Measurements from ENCODE around the gene SLC9A9. TPM values are rescaled to one million over a fixed set of nuclear protein-coding genes. Genes with fewer than 3 reads are reported as not detected.
A peak's percentile ranks its signal among the peaks of the same experiment; 100 is the strongest.

SLC9A9 gene
- total RNA-seq, 4 donors from 2014 or later = 2.1 to 40.4 (median 7.2) TPM

DNA sequence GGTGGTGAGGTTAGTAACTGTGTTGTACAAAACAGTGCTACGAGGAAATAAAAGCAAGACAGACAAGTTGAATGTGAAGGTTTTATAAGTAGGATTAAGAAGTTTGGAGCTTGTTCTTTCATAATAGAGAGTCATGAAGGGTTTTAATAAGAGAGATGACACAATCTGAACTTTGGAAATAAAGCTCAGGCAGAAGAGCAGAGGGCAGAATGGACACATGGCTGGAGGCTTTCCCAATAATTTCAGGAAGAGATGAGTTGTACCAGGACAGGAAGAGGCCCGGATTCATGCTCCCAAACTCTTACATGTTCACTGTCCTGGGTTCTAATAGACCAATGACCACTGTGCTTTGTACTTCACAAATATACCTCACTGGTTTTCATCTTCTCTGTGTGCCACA lies 194.8 kb downstream of the SLC9A9 start:
- TF ChIP-seq POLR2A (IDR thresholded peaks at IDR 0.05) = no peak
- TF ChIP-seq, protein P1, sequence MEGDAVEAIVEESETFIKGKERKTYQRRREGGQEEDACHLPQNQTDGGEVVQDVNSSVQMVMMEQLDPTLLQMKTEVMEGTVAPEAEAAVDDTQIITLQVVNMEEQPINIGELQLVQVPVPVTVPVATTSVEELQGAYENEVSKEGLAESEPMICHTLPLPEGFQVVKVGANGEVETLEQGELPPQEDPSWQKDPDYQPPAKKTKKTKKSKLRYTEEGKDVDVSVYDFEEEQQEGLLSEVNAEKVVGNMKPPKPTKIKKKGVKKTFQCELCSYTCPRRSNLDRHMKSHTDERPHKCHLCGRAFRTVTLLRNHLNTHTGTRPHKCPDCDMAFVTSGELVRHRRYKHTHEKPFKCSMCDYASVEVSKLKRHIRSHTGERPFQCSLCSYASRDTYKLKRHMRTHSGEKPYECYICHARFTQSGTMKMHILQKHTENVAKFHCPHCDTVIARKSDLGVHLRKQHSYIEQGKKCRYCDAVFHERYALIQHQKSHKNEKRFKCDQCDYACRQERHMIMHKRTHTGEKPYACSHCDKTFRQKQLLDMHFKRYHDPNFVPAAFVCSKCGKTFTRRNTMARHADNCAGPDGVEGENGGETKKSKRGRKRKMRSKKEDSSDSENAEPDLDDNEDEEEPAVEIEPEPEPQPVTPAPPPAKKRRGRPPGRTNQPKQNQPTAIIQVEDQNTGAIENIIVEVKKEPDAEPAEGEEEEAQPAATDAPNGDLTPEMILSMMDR (IDR thresholded peaks at IDR 0.05) = no peak
- Histone ChIP-seq H3K27ac (no peak overlapping the region), H3K36me3 (no peaks in the 10 kb centered on the region), H3K9me3 (no peaks in the 10 kb centered on the region), H3K4me3 (no peak overlapping the region), H3K4me1 (no peaks in the 10 kb centered on the region), H3K27me3 (no peaks in the 10 kb centered on the region)
- no peak for DNase-seq

DNA sequence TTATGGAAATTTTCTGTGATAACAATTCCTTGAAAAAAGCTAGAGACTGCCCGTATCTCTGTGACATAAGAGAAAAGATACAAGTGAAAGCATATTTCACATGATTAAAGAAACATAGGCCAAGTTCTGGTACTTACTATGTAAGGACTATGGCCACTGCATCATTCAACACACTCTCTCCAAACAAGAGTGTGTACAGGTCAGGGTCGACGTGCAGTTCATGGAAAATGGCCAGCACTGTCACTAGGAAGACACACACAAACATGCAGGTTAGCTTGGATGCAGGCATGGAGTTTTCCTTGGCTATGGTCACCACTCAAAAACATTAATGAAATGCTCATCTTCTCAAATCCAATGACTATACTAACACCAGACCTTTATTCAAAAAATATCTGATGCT lies 196.2 kb downstream of the SLC9A9 start:
- TF ChIP-seq, protein P1 (IDR thresholded peaks at IDR 0.05) = no peak
- TF ChIP-seq POLR2A (IDR thresholded peaks at IDR 0.05) = no peak
- DNase-seq = no peak
- Histone ChIP-seq H3K4me1 (no peaks in the 10 kb centered on the region), H3K27me3 (no peaks in the 10 kb centered on the region), H3K36me3 (no peaks in the 10 kb centered on the region), H3K4me3 (no peak overlapping the region), H3K27ac (no peak overlapping the region), H3K9me3 (no peaks in the 10 kb centered on the region)

DNA sequence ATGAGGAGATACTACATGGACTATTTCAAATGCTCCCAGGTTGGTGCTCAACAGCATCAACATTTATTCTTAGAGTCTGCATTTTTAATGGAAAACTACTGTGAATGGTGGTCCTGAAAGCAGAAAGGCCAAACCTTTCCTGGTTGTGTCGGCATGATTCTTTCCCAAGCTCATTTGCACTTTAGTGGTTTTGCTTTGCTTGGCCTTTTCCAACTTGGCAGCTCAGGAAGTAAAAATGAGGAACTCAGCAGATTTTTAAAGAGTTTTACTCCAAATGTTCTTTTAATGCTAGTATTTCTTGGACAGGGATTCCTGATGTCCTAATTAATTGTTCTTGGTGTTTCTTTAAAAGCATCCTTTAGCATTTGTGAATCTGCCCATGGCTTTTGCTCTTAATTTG lies 197.4 kb downstream of the SLC9A9 start:
- H3K4me1 ChIP-seq = no peaks in the 10 kb centered on the region
- no peaks in the 10 kb centered on the region for H3K36me3 ChIP-seq
- H3K9me3 ChIP-seq = no peaks in the 10 kb centered on the region
- no peak overlapping the region for H3K4me3 ChIP-seq
- TF ChIP-seq POLR2A (IDR thresholded peaks at IDR 0.05) = no peak
- TF ChIP-seq, protein P1 (IDR thresholded peaks at IDR 0.05) = no peak
- no peaks in the 10 kb centered on the region for H3K27me3 ChIP-seq
- no peak overlapping the region for H3K27ac ChIP-seq
- DNase-seq = no peak

DNA sequence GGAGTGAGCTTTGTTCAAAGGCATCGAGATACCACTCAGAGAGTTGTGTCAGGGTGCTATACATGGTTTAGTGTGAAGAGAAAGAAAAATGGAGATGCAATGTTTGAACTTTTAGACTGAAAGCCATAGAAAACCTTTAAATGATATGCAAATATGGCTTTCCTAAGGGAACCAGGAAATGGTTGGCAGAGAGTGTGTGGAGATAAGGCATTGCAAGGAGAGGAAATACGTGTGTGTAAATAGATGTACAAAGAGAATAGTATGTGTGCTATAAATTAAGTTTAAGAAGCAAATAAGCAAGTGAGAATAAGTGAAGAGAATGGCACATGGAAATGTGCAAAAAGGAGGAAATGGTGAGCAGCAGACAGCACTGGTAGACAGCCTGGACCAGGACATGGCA lies 198.1 kb downstream of the SLC9A9 start:
- no peaks in the 10 kb centered on the region for H3K4me1 ChIP-seq
- H3K9me3 ChIP-seq = no peaks in the 10 kb centered on the region
- no peak overlapping the region for H3K4me3 ChIP-seq
- H3K27me3 ChIP-seq = no peaks in the 10 kb centered on the region
- H3K36me3 ChIP-seq = no peaks in the 10 kb centered on the region
- TF ChIP-seq, protein P1 (IDR thresholded peaks at IDR 0.05) = no peak
- TF ChIP-seq POLR2A (IDR thresholded peaks at IDR 0.05) = no peak
- H3K27ac ChIP-seq = no peak overlapping the region
- DNase-seq = no peak

DNA sequence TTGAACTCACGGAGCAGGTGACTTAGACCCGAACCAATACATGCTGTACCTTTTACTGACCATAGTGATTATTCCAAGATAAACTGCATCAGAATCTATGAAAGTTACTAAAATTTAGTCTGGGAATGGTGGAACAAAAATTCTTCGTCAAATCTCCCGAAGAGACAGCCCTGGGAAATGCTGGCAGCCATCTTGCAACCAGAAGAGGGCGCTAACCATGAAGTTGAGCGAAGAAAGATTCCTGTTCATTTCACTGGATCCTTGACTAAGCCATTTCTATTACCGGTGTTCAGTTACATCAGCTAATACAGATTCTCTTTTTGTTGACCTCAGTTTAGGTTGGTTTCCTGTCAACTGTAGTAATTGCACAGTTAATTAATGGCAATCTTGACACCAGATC lies 199.6 kb downstream of the SLC9A9 start:
- Histone ChIP-seq H3K4me1 (no peaks in the 10 kb centered on the region), H3K27ac (no peak overlapping the region), H3K9me3 (no peaks in the 10 kb centered on the region), H3K27me3 (no peaks in the 10 kb centered on the region), H3K4me3 (no peak overlapping the region), H3K36me3 (no peaks in the 10 kb centered on the region)
- DNase-seq = no peak
- no peak for TF ChIP-seq POLR2A (IDR thresholded peaks at IDR 0.05)
- TF ChIP-seq, protein P1 (IDR thresholded peaks at IDR 0.05) = peak in 1 of 6 experiments; percentile 8

DNA sequence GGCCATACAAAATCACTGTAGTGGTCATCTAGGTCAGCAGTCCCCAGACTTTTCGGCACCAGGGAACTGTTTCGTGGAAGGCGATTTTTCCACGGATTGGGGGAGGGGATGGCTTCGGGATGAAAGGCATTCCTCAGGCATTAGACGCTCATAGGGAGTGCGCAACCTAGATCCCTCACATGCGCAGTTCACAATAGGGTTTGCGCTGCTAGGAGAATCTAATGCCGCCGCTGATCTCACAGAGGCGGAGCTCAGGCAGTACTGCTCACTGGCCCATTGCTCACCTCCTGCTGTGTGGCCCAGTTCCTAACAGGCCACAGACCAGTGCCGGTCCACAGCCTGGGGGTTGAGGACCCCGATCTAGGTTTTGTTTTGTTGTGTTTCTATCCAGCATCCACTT lies 200.1 kb downstream of the SLC9A9 start:
- no peak for DNase-seq
- Histone ChIP-seq H3K4me1 (no peaks in the 10 kb centered on the region), H3K27me3 (no peaks in the 10 kb centered on the region), H3K27ac (no peak overlapping the region), H3K4me3 (no peak overlapping the region), H3K9me3 (no peaks in the 10 kb centered on the region), H3K36me3 (no peaks in the 10 kb centered on the region)
- TF ChIP-seq POLR2A (IDR thresholded peaks at IDR 0.05) = no peak
- TF ChIP-seq, protein P1 (IDR thresholded peaks at IDR 0.05) = no peak
